Gastrocnemius medialis (tissue), 4 donors: ENCODE measurements around the gene MINAR2. TPM values are rescaled to one million over a fixed set of nuclear protein-coding genes. Genes with fewer than 3 reads are reported as not detected.

Source experiments
- total RNA-seq, 4 donors: library from RNA; depleted of rRNA; stranded (reverse); fragments of >200 nt; gene quantifications; one replicate each; pipeline versions ENCODE4 v1.1.0 to v1.2.3, GENCODE V29; 2016

Gene MINAR2
- total RNA-seq, 4 donors from 2014 or later = not detected

Other genes with a start within 250 kb of the MINAR2 start
- 1 to 10 TPM in 3 of 4 donors, under 1 TPM in 1; 0.51 to 7.8 (median 2.2) TPM for gene CHSY3, start 156.4 kb downstream of the MINAR2 start, total RNA-seq